Liver (tissue), 9 donors: Measurements from ENCODE around the gene TOR4A. TPM values are rescaled to one million over a fixed set of nuclear protein-coding genes. Genes with fewer than 3 reads are reported as not detected.

Experiments
- DNase-seq: peaks from one replicate; pipeline ENCODE4 v3.0.0-alpha.2; 2017; ENCODE audit warnings: low spot score
- H3K27ac ChIP-seq, 2 donors: one replicate each; pipeline ENCODE4 v1.7.0; 2013; ENCODE audit warnings: inconsistent platforms in 2 of 2, low read length in 2 of 2, control low read depth in 1 of 2, low read depth in 1 of 2, mild to moderate bottlenecking in 1 of 2
- H3K27me3 ChIP-seq, 4 donors: one replicate each; pipeline versions ENCODE4 v1.6.1 to v1.7.0; 2013; ENCODE audit warnings: low read length in 3 of 4, inconsistent platforms in 1 of 4, mild to moderate bottlenecking in 1 of 4, moderate library complexity in 1 of 4; ENCODE audit not compliant: control insufficient read depth in 4 of 4, insufficient read depth in 4 of 4
- H3K36me3 ChIP-seq, 4 donors: one replicate each; pipeline versions ENCODE4 v1.6.1 to v1.7.0; 2013; ENCODE audit warnings: low read length in 3 of 4, mild to moderate bottlenecking in 3 of 4, low read depth in 1 of 4, moderate library complexity in 1 of 4; ENCODE audit not compliant: control insufficient read depth in 4 of 4, insufficient read depth in 3 of 4
- H3K4me1 ChIP-seq, 4 donors: one replicate each; pipeline versions ENCODE4 v1.6.1 to v1.7.0; 2013; ENCODE audit warnings: low read length in 3 of 4, mild to moderate bottlenecking in 3 of 4, moderate library complexity in 1 of 4; ENCODE audit not compliant: control insufficient read depth in 4 of 4, insufficient read depth in 4 of 4
- H3K4me3 ChIP-seq, 3 donors: one replicate each; pipeline versions ENCODE4 v1.6.1 to v1.7.0; 2013; ENCODE audit warnings: low read length in 3 of 3, control low read depth in 1 of 3, low read depth in 1 of 3, mild to moderate bottlenecking in 1 of 3
- H3K9ac ChIP-seq, 2 donors: one replicate each; pipeline ENCODE4 v1.7.0; 2013; ENCODE audit warnings: low read length in 2 of 2, mild to moderate bottlenecking in 2 of 2, moderate library complexity in 2 of 2, control low read depth in 1 of 2, low read depth in 1 of 2
- H3K9me3 ChIP-seq, 4 donors: one replicate each; pipeline versions ENCODE4 v1.6.1 to v1.7.0; 2013; ENCODE audit warnings: low read length in 3 of 4; ENCODE audit not compliant: control insufficient read depth in 4 of 4
- FOXA1 ChIP-seq: IDR thresholded peaks from 2 replicates; pipeline ENCODE4 v1.6.1; 2016; ENCODE audit warnings: antibody characterized with exemption
- FOXA2 ChIP-seq: IDR thresholded peaks from 2 replicates; pipeline ENCODE4 v1.6.1; 2016; ENCODE audit warnings: antibody characterized with exemption
- GABPA ChIP-seq, 2 donors: IDR thresholded peaks in 1 of 2; conservative IDR thresholded peaks in 1 of 2; 2 replicates each; pipeline ENCODE4 v1.6.1; 2016; ENCODE audit warnings: antibody characterized with exemption in 2 of 2, mild to moderate bottlenecking in 1 of 2, moderate library complexity in 1 of 2
- HNF4A ChIP-seq, 2 donors: conservative IDR thresholded peaks; 2 replicates each; pipeline ENCODE4 v1.6.1; 2016; ENCODE audit warnings: antibody characterized with exemption in 2 of 2, mild to moderate bottlenecking in 2 of 2
- HNF4G ChIP-seq: IDR thresholded peaks from 2 replicates; pipeline ENCODE4 v1.6.1; 2016; ENCODE audit warnings: antibody characterized with exemption
- JUND ChIP-seq, 2 donors: IDR thresholded peaks; 2 replicates each; pipeline ENCODE4 v1.6.1; 2016; ENCODE audit warnings: antibody characterized with exemption in 2 of 2
- NR2F2 ChIP-seq: IDR thresholded peaks from 2 replicates; pipeline ENCODE4 v1.6.1; 2016; ENCODE audit warnings: antibody characterized with exemption
- RAD21 ChIP-seq, 2 donors: IDR thresholded peaks; 2 replicates each; pipeline ENCODE4 v1.6.1; 2016; ENCODE audit warnings: antibody characterized with exemption in 2 of 2, mild to moderate bottlenecking in 2 of 2
- RXRA ChIP-seq, 2 donors: IDR thresholded peaks; 2 replicates each; pipeline ENCODE4 v1.6.1; 2017 to 2018; ENCODE audit warnings: antibody characterized with exemption in 2 of 2, mild to moderate bottlenecking in 1 of 2
- SP1 ChIP-seq: IDR thresholded peaks from 2 replicates; pipeline ENCODE4 v1.6.1; 2018; ENCODE audit warnings: antibody characterized with exemption, mild to moderate bottlenecking
- TAF1 ChIP-seq: conservative IDR thresholded peaks from 2 replicates; pipeline ENCODE4 v1.6.1; 2016; ENCODE audit warnings: antibody characterized with exemption, mild to moderate bottlenecking
- WGBS: extraction: QIAGEN DNeasy Blood & Tissue Kit; methylation state at CpG from one replicate; pipeline ENCODE4 v1.1.7; 2013; 5-methylcytosine and 5-hydroxymethylcytosine counted together
- polyA plus RNA-seq, 2 donors: library from polyadenylated mRNA; stranded (reverse) in 1 of 2; unstranded in 1 of 2; fragments of 200-250 nt in 1 of 2; fragments of >200 nt in 1 of 2; fragmentation: Nextera tagmentation in 1 of 2; extraction: Ambion mirVana in 1 of 2; gene quantifications; one replicate each; pipeline versions ENCODE4 v1.2.1 to v1.2.3, GENCODE V29; 2013 to 2015
- total RNA-seq, 2 donors: library from RNA; depleted of rRNA; stranded (reverse); fragments of >200 nt; gene quantifications; one replicate each; pipeline ENCODE4 v1.2.3, GENCODE V29; 2014
- TF ChIP-seq, protein P1 (sequence below): fragments of 150-350 bp; IDR thresholded peaks from 2 replicates; pipeline ENCODE4 v1.5.1; 2017; ENCODE audit warnings: improper control_type of control experiment, low read depth, low read length; ENCODE audit not compliant: missing input control
- TF ChIP-seq, protein P2 (sequence below): IDR thresholded peaks from 2 replicates; pipeline ENCODE4 v1.6.1; 2016; ENCODE audit warnings: antibody characterized with exemption, mild to moderate bottlenecking
- TF ChIP-seq, protein P3 (sequence below): IDR thresholded peaks from 2 replicates; pipeline ENCODE4 v1.6.1; 2016; ENCODE audit warnings: antibody characterized with exemption
- TF ChIP-seq, protein P4 (sequence below): IDR thresholded peaks from 2 replicates; pipeline ENCODE4 v1.6.1; 2016; ENCODE audit warnings: antibody characterized with exemption
- TF ChIP-seq, protein P5 (sequence below): IDR thresholded peaks from 2 replicates; pipeline ENCODE4 v1.6.1; 2016; ENCODE audit warnings: antibody characterized with exemption
- donor health status: healthy.
- donor health status: healthy.
- donor health status: healthy.
- donor health status: healthy.
- donor health status: healthy.

Gene TOR4A
- total and polyA plus RNA-seq, 4 donors = 0.35 to 5.1 (median 4.3) TPM

DNA sequence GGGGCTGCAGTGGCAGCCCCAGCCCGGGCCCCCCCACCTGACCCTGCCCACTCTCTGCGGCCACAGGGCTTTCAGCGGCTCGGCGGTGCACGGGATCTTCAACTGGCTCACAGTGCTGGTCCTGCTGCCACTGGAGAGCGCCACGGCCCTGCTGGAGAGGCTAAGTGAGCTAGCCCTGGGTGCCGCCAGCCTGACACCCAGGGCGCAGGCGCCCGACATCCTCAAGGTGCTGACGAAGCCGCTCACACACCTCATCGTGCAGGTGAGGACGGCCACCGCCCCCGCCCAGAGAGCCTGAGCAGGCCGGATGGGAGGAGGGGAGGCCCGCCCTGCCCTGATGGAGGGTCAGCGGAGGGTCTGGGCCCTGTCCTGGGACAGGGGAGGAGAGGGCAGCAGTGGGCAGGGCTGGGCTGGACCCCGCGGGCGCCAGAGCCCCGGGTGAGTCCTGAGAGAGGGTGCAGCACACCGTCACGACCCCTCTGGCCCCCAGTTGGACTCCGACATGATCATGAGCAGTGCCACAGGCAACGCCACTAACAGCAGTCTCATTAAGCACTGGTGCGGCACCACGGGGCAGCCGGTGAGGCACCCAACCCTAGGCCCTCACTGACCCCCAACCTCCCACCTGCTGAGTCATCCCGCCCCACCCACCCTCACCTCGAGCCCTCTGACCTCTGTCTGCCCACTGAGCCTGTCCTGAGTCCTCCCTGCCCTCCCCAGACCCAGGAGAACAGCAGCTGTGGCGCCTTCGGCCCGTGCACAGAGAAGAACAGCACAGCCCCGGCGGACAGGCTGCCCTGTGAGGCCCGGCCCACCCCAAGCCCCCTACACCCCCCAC lies 44.2 kb upstream of the TOR4A start:
- H3K27me3 ChIP-seq = no peaks in the 10 kb centered on the region
- H3K4me3 ChIP-seq = no peak overlapping the region
- no peaks in the 10 kb centered on the region for H3K36me3 ChIP-seq
- H3K4me1 ChIP-seq = peaks cover 5 to 21% (median 8%) of the 10 kb centered on the region in 4 donors
- WGBS = 75% methylated on average over 40 of the region's 40 CpGs
- no peak overlapping the region for H3K9ac ChIP-seq
- no peak overlapping the region for H3K27ac ChIP-seq
- no peak for DNase-seq
- TF ChIP-seq RXRA (IDR thresholded peaks at IDR 0.05) (no peak), JUND (IDR thresholded peaks at IDR 0.05) (no peak), NR2F2 (no peak), HNF4G (no peak), FOXA2 (no peak), GABPA (IDR thresholded peaks at IDR 0.05 in 1 of 2, conservative IDR thresholded peaks at IDR 0.05 in 1 of 2) (no peak), SP1 (no peak), TAF1 (no peak), RAD21 (IDR thresholded peaks at IDR 0.05) (no peak), FOXA1 (no peak), HNF4A (conservative IDR thresholded peaks at IDR 0.05) (no peak)
- TF ChIP-seq, protein P1, sequence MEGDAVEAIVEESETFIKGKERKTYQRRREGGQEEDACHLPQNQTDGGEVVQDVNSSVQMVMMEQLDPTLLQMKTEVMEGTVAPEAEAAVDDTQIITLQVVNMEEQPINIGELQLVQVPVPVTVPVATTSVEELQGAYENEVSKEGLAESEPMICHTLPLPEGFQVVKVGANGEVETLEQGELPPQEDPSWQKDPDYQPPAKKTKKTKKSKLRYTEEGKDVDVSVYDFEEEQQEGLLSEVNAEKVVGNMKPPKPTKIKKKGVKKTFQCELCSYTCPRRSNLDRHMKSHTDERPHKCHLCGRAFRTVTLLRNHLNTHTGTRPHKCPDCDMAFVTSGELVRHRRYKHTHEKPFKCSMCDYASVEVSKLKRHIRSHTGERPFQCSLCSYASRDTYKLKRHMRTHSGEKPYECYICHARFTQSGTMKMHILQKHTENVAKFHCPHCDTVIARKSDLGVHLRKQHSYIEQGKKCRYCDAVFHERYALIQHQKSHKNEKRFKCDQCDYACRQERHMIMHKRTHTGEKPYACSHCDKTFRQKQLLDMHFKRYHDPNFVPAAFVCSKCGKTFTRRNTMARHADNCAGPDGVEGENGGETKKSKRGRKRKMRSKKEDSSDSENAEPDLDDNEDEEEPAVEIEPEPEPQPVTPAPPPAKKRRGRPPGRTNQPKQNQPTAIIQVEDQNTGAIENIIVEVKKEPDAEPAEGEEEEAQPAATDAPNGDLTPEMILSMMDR = no peak
- TF ChIP-seq, protein P2, sequence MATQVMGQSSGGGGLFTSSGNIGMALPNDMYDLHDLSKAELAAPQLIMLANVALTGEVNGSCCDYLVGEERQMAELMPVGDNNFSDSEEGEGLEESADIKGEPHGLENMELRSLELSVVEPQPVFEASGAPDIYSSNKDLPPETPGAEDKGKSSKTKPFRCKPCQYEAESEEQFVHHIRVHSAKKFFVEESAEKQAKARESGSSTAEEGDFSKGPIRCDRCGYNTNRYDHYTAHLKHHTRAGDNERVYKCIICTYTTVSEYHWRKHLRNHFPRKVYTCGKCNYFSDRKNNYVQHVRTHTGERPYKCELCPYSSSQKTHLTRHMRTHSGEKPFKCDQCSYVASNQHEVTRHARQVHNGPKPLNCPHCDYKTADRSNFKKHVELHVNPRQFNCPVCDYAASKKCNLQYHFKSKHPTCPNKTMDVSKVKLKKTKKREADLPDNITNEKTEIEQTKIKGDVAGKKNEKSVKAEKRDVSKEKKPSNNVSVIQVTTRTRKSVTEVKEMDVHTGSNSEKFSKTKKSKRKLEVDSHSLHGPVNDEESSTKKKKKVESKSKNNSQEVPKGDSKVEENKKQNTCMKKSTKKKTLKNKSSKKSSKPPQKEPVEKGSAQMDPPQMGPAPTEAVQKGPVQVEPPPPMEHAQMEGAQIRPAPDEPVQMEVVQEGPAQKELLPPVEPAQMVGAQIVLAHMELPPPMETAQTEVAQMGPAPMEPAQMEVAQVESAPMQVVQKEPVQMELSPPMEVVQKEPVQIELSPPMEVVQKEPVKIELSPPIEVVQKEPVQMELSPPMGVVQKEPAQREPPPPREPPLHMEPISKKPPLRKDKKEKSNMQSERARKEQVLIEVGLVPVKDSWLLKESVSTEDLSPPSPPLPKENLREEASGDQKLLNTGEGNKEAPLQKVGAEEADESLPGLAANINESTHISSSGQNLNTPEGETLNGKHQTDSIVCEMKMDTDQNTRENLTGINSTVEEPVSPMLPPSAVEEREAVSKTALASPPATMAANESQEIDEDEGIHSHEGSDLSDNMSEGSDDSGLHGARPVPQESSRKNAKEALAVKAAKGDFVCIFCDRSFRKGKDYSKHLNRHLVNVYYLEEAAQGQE = no peak
- TF ChIP-seq, protein P3, sequence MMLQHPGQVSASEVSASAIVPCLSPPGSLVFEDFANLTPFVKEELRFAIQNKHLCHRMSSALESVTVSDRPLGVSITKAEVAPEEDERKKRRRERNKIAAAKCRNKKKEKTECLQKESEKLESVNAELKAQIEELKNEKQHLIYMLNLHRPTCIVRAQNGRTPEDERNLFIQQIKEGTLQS = no peak
- TF ChIP-seq, protein P4, sequence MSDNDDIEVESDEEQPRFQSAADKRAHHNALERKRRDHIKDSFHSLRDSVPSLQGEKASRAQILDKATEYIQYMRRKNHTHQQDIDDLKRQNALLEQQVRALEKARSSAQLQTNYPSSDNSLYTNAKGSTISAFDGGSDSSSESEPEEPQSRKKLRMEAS = no peak
- TF ChIP-seq, protein P5, sequence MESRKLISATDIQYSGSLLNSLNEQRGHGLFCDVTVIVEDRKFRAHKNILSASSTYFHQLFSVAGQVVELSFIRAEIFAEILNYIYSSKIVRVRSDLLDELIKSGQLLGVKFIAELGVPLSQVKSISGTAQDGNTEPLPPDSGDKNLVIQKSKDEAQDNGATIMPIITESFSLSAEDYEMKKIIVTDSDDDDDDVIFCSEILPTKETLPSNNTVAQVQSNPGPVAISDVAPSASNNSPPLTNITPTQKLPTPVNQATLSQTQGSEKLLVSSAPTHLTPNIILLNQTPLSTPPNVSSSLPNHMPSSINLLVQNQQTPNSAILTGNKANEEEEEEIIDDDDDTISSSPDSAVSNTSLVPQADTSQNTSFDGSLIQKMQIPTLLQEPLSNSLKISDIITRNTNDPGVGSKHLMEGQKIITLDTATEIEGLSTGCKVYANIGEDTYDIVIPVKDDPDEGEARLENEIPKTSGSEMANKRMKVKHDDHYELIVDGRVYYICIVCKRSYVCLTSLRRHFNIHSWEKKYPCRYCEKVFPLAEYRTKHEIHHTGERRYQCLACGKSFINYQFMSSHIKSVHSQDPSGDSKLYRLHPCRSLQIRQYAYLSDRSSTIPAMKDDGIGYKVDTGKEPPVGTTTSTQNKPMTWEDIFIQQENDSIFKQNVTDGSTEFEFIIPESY = no peak
- no peaks in the 10 kb centered on the region for H3K9me3 ChIP-seq
